Head of caudate nucleus (tissue), 42 donors: ENCODE measurements around the gene PGC.
A peak's percentile ranks its signal among the peaks of the same experiment; 100 is the strongest.

Experiments
- DNase-seq, 42 donors: peaks; one replicate each; pipeline versions ENCODE4 v3.0.0 to v3.0.0-alpha.2; 2020 to 2021; ENCODE audit warnings: mixed read lengths in 7 of 42
- intact Hi-C: fragments of 100-400 bp; cut with DNase I; formaldehyde crosslinking; loops from one replicate; pipeline ENCODE4 v1.15.0; 2022

PGC gene

DNA sequence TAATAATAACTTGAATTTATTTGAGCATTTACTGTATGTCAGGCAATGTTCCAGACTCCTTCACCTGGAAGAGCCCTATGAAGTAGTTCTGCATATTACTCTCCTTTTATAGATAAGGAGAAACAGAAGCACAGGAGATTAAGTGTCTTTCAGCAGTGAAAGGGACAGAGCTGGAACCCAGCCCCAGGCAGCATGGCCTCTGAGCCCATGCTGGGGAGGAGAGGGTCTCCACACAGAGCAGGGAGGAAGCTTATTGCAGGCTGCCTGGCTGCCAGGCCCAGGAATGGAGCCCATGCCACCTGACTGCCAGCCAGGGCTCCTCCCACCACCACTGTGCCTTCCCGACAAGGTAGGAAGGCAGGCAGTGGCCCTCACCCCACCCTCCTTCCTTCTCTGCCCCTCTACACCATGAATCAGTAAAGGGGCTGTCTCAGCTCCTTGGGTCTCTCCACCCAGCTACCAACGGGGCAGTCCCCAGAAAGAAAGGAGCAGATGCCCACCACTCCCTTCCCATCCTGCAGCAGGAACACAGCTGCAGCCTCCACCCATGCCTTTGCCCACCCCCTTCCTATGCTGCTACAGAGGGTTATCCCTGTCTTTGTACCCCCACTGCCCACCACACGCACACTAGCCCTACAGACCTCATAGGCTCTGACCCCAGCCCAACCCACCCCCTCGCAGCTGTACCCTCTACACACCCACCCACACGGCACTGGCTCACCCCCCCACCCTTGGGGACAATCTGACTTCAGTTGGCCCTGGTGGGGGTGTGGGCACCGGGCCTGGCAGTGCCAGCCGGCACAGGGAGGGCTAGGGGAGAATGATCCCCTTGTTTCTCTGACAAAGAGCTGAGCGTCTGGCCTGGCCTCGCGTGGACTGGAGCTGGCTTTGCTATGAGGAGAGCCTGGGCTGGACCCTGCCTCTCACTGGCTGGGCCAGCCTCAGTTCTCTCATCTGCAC lies 53.6 kb downstream of the PGC start:
- intact Hi-C loops, result loop anchor here (2.0 kb wide), 1 partner anchor 41 kb away; the partner anchor contains the start of gene TFEB
- DNase-seq, result peak; percentile 81 to 98 (median 94)

DNA sequence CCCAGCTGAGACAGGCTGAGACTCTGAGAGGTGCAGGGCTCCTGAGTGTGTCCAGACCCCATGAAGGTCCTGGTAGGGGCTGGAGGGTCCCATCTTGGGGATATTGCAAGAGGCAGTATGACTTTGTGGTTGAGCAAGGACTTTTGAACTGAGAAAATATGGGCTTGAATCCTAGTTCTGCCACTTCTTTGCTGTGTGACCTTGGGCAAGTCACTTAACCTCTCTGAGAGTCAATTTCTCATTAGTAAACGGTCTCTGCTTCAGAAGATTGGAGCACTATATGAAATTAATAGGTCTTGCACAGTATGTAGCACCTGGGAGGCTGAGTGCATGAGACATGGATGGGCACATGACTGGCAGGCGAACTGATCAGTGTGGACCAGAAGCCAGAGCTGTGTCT lies 54.5 kb downstream of the PGC start:
- intact Hi-C loops, result loop anchor here (2.0 kb wide), 1 partner anchor 42 kb away; the partner anchor contains the start of gene TFEB
- peak in 2 of 42 donors; percentile 23 to 27 for DNase-seq

DNA sequence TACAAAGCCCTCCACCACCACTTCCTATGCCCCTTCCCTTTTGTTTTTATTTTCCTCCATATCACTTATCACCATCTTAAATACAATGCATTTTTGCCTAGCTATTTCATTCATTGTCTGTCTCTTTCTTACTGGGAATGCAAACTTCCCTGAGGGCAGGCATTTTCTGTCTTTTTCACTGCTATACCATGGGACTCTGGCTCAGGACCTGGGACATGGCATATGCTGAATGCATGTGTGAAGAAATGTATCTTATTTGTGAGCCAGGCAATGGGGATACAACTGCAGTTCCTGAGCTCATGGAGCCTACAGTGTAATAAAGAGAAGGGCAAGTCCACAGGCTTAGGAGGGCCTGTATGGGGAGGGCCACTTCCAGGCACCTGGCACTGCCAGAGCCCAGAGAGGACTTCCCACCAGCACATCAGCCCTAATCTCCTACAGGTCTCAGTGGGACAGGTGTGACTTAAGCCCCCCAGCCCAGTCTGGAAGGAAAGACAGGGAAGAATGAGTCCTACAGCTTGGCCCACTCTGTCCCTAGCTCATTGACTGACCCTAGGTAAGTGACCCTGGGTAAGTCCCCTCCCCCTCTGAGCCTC lies 55.0 kb downstream of the PGC start:
- DNase-seq, result peak in 1 of 42 donors; percentile 15
- intact Hi-C loops, result loop anchor here (2.0 kb wide), 1 partner anchor 43 kb away; the partner anchor contains the start of gene TFEB

DNA sequence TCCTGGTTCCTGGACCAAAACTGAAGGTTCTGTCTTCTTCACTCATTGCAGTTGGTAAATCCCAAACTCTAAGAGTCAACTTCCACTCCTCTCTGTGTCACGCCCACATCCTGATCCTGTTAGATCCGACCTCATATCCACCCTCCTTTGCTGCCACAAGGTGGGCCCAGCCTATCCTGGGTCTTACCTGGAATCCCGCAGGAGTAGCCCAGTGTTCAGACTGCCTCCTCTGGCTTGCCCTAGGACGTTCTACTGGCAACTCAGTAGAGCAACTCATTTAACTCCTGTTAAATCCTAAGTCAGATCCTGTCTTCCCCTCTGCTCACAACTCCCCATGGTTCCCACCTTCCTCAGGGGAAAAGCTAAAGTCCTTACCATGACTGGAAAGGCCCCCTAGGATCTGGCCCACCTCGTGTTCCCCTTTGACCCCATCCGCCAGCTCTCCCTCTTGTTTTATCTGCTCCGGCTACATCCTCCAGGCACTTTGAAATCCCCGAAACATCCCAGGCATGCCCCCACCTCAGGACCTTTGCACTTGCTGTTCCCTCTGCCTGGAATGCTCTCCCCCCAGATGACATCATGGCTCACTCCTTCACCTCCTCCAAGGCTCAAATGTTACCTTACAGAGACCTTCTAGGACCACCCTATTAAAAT lies 55.6 kb downstream of the PGC start:
- DNase-seq, result peak in 7 of 42 donors; percentile 2 to 22 (median 5)
- intact Hi-C loops, result loop anchor here (2.0 kb wide), 1 partner anchor 43 kb away; the partner anchor contains the start of gene TFEB

DNA sequence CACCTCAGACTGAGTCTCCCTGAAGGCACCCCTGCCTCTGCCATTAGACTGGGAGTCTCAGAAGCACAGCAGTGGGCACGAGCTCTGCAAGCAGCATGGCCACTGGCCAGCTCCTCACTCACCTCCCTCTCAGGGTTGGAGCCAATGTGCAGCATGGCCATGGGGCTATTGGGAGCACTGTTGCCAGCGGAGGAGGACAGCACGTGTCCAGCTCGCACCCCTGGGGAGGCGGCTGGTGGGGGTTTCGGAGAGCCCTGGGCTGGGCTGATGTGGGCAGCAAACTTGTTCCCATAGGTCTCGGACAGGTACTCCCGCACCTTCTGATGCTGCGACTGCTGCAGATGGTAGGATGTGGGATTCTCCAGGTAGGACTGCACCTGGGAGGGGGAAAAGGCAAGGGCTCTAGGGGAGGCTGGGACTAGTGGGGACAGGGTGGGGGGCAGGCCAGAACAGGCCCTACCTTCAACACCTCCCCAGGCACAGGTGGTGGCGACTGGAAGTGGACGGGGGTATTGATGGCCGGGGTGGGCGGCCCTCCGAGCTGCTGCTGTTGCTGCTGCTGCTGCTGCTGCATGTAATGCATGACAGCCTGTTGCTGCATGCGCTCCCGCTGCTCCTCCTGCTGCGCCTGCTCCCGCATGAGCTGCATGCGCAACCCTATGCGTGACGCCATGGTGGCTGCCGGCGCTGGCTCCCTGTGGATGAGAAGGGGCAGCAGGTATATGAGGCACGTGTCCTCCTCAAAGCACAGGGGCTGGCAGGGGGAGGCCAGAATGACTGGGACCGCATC lies 56.5 kb downstream of the PGC start:
- peak in 8 of 42 donors; percentile 3 to 35 (median 16) for DNase-seq
- intact Hi-C loops, result no loop called here

DNA sequence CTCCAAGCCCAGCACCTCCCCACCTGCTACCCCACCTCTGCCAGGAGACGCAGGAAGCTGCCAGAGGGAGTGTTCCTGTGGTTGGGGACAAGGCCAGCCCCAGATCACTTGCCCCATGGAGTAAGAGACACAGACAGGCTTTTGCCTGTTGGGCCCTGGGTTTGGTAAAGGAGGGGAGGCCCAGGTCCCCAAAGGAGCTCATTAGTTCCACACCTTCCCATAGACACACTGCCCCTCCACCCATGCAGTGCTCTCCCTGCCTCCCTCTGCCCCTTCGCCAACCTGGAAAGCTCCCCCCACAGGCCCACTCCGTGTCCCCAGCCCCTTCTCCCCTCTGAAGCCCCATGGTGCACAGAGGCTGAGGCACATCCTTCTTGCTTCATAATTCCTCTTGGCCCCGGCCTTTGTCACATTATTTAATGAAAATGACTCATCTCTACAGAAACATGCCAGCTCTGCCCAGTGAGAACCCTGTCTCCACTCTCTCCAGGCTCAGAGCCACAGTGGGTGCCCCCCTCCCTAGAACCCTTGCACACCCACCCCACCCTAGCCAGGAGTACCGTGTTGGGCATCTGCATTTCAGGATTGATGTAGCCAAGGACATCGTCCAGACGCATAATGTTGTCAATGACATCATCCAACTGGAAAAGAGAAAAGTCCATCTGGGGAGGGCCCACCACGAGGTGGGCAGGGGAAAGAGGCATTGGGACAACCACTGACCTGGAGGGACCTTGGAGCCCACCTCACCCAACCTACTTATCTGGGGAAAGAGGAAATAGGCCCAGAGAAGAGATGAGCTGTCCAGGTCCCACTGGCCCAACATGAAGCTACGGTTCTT lies 57.8 kb downstream of the PGC start:
- DNase-seq, result peak in 11 of 42 donors; percentile 8 to 62 (median 27)

DNA sequence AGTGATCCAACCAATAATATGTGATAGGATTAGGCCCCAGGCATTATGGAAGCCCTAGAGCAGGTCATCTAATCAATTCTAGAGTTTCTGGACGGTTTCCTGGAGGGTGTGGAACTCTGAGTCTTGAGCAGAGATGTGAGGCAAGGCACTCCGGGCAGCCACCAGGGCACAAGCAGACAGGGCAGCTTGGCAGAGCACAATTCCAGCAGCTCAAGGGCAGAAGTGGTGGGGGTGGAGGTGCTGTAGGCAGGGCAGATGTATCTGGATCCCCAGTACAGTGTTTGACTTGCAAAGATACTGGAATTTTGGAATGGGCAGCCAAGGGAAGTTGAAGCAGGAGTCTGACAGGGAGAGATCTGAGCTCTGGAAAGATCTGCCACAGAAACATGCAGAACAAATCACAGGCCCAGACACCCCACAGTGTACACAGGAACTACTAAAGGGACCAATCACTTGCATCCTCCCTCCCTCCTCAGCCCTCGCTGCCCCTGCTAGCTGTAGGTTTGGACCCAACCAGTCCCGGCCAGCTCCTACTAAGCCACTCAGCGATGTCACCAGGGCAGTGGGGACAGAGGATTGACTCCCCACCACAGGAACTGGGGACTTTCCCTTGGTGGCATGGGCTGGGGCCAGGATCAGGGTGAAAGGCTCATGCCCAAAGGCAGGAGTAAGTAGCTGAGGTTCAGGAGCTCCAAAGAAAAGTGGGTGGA lies 58.8 kb downstream of the PGC start:
- intact Hi-C loops, result loop anchor here (10.0 kb wide), 1 partner anchor 264 kb away; no protein-coding TSS in a partner anchor
- DNase-seq, result peak in 9 of 42 donors; percentile 3 to 42 (median 27)

More for the DNA sequence above, 57.8 kb downstream of the PGC start:
- intact Hi-C loops, result loop anchor here (10.0 kb wide), 1 partner anchor 265 kb away; no protein-coding TSS in a partner anchor

DNA sequence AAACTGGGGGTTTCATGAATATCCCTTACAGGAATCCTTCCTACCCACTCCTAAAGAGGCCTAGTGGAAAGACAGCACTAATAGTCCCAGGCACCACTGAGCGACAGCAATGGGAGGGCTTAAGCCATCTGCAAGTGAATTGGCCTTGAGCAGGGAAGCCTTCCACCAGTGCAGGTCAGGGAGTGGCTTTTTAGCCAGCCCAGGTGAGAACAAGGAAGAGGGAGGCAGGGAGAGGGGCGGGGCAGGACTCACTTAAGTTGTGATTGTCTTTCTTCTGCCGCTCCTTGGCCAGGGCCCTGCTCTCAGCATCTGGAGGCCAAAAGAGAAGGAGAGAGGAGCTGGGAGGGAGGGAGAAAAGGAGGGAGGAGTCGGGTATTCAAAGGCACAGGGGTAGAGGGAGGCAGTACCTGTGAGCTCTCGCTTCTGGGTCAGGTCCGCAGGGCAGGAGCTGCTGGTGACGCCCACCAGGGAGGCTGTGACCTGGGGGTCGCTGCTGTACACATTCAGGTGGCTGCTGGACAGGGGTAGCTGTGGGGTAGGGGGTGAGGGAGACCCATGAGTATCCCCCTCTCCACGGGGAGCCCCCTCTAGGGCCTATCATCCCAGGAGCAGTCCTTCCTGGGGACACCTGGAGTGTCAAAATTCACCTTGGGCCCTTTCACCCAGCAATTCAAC lies 59.6 kb downstream of the PGC start:
- intact Hi-C loops, result loop anchor here (10.0 kb wide), 1 partner anchor 263 kb away; no protein-coding TSS in a partner anchor
- DNase-seq, result peak in 6 of 42 donors; percentile 4 to 29 (median 16)
